GM19240 (cell line): ENCODE results near the gene ULK2.
"Not testable (repeated sequence)": the region's sequence is repeated elsewhere in the genome, so short reads cannot be mapped to it uniquely, and the experiment has no call there.

Source experiments
- DNase-seq: peaks from one replicate; pipeline ENCODE4 v3.0.0; 2011; ENCODE audit warnings: low spot score; ENCODE audit not compliant: insufficient read length

The ULK2 gene

DNA sequence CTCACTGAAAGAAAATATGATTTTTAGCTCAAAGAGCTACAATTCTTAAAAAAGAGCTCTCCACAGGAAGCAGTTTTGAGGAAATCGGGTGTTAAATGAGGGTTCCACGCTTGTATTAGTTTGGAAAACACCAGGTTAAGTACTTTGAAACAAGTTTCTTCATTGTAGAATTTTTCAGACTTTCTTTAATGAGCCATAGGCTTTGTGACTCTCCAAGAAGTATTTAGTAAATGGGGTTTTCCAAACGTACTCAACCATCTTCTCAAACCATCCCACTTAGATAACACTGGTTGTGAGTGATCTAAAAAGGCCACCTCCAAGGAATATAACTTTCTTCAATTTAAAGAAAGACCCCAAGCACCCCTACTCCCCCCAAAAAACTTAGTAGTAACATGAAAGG lies 2.7 kb downstream of the ULK2 start:
- no peak for DNase-seq

- DNase-seq, result not testable (repeated sequence)
Observed at GRCh38 chr17:19860647-19861177, 7.0 kb downstream of the ULK2 start.

GRCh38 chr17:19857640-19858039 lies 10.1 kb downstream of the ULK2 start:
- DNase-seq, result no peak

- no peak for DNase-seq
Observed at GRCh38 chr17:19833914-19834313, 33.8 kb downstream of the ULK2 start.

DNA sequence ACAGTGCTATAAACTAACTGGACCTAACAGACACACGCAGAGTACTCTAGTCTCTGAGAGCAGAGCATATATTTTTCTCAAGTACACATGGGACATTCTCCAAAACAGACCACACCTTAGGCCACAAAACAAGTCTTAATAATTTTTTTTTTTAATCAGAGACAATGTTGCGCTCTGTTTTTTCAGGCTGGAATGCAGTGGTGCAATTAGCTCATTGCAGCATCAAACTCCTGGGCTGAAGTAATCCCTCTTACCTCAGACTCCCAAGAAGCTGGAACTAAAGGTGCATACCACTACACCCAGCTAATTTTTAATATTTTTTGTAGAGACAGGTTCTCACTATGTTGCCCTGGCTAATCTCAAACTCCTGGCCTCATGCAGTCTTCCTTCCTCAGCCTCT lies 37.7 kb downstream of the ULK2 start:
- DNase-seq, result no peak

DNA sequence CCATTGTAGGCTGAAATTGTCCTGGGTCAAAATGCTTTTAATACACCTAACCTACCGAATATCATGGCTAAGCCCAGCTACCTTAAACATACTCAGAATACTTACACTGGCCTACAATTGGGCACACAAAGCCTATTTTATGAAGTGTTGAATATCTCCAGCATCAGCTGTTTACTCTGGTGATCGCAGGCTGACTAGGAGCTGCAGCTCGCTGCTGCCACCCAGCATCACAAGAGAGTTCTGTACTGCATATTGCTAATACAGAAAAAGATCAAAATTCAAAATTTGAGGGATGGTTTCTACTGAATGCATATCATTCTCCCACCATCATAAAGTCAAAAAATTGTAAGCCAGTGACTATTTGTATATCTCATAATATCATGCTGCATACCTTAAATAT lies 55.3 kb downstream of the ULK2 start:
- DNase-seq, result no peak

DNA sequence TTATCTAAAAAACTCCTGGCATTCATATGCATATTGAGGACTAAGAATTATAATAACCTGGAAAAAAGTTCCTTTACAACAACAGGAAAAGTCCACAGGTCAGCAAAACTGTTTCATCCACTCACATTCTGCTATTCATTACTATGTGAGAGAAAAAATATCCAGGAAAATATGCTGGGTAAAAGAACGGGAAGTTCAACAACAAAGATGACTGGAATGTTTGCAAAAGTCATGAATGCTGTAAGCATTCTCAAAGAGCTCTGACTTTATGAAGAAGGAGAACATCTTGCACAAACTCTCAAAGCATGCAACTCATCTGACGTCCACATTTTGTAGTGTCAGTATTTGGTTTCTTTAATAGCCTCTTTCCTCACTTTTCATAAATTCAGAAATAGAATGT lies 62.7 kb downstream of the ULK2 start:
- no peak for DNase-seq

DNA sequence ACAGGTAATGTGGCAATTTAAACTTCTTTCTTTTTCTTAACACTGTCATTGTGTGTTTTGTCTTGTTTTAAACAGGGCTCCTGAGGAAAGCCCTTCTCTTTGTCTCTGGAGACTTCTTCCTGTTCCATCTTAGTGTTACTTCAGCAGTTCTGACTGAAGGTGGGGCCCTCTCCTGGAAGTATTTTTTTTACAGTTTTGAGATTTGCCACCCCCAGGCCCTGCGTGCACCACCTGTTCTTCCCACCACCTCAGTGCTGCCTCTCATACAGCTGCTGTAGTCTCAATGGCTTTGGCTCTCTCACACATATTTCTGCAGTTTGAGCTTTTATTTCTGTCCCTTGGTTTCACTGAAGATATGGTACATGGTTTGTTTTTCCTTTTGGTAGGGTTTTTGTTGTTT lies 67.2 kb downstream of the ULK2 start:
- DNase-seq, result no peak

- no peak for DNase-seq
Observed at GRCh38 chr17:19799796-19800195, 67.9 kb downstream of the ULK2 start.

- no peak for DNase-seq
Observed at GRCh38 chr17:19796457-19796856, 71.3 kb downstream of the ULK2 start.

DNA sequence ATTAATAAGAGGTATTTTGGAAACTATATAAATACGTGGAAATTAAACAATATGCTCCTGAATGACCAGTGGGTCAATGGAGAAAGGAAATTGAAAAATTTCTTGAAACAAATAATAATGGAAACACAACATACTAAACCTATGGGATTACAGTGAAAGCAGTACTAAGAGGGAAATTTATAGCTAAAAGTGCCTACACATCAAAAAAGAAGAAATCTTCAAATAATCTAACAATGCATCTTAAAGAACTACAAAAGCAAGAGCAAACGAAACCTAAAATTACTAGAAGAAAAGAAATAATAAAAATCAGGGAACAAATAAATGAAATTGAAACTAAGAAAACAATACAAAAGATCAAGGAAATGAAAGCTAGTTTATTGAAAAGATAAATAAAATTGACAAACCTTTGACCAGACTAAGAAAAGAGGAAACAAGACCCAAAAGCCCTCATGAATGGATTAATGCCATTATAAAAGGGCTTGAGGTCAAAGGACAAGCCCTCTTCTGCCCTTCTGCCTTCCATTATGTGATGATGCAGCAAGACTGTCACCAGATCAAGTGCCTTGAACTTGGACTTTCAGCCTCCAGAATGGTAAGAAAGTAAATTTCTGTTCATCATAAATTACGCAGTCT lies 75.7 kb downstream of the ULK2 start:
- no peak for DNase-seq

DNA sequence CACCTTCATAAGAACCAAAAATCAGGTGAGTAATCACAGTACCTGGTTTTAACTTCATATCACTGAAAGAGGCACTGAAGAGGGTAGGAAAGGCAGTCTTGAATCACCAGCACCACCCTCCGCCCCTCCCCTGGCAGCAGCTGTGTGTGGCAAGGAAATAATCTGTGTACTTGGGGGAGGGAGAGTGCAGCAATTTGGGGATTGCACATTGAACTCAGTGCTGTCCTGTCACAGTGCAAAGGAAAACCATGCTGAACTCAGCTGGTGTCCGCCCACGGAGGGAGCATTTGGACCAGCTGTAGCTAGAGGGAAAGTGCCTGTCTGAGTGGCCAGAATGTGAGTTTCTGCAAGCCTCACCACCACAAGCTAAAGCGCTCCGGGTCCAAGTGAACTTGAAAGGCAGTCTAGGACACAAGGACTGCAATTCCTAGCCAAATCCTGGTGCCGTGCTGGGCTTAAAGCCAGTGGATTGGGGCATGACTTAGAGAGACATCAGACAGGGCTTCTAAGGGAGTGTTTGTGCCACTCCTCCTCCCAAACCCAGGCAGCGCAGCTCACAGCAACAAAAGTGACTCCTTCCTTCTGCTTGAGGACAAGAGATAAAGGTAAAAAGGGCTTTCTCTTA lies 79.9 kb downstream of the ULK2 start:
- DNase-seq, result no peak

- no peak for DNase-seq
Observed at GRCh38 chr17:19785854-19786253, 81.9 kb downstream of the ULK2 start.

DNA sequence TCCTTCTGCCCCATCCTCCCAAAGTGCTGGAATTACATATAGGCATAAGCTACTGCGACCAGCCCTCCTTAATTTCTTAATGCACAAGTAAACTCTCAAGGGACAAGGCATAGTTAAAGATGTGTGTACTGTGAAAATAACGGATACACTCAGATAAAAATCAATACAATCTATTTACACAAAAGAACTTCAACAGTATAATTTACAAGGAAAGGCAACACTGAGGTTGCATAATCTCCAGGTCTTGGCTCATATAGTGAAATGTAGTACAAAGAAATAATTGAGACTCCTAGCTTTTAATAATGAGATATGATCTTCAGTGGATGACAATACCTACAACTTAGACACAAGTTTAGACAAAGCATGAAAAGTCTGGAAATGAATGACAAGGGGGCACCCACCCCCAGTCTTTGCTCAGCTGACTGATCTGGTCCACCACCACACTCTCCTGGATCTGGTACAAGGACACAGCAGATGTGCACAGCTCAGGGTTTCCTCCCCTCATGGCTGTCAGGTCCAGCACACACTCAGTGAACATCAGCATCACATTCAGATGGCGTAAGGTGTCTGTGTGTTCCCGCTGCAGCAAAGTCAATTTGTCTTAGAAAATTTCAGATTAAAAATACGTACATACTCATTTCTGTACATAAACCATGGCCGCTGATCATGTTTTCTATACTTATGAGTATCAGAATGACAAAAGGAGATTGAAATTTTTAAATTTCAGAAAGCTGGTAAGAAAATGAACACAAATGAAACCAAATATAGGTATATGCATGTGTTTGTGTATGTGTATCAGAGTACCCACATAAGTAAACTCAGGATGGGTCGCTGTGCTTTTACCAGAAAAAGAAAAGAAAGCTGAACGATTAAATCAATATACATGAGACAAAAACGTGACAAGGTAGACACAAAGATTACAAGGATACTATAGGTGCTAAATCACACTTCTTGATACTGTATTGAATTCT lies 86.0 kb downstream of the ULK2 start:
- no peak for DNase-seq

DNA sequence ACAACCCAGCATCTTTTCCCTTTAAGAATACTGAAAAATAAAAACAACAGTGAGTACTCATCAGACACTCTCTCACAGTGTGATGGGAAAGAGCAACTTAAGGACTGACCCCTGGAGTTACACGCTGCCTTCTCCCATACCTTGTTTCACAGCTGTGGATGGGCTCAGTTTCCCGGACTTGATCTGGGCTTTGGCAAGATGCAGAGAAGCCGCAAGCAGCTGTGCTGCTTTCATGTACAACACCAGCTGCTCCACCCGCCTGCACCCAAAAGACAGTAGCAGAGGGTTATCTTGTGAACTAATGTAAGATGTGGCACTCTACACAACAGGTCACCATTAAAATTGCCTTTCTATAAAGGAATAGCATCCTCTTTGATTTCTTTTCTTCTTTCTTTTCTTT lies 86.9 kb downstream of the ULK2 start:
- no peak for DNase-seq

- no peak for DNase-seq
Observed at GRCh38 chr17:19773534-19773933, 94.2 kb downstream of the ULK2 start.

GRCh38 chr17:19771971-19772630 lies 95.6 kb downstream of the ULK2 start:
- no peak for DNase-seq

- DNase-seq, result no peak
Observed at GRCh38 chr17:19770985-19771735, 96.6 kb downstream of the ULK2 start.

DNA sequence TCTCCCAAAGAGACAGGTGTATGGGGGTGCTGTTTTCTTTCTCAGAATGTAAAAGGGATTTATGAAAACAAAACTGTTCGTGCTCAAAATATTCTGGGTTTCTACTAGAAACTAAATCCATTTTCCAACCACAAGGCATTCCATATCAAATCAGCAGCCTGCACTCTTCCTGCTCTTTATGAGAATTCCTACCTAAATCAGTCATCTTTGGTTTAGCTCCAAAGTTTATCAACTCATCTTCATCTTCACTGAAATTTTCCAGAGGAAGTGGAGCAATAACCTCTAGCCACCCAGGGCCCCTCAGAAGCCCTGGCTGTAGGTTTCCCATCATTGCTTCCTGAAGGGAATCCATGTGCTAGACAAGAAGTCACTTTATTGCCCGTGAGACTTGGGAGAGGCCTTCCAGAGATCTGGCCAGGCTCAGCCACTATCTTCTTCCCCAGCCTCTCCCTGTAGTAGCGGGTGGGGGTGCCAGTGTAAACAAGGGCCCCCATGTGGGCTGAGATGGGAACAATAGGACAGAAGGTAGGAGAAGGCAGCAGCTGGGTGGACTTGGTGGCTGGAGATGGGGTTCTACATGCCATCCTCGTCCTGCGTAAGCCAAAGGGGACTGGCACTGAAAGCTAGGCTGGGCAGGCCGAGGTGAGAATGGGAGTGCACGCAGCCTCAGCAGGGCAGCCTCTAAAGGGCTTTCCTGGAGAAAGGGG lies 97.6 kb downstream of the ULK2 start:
- no peak for DNase-seq
